KMS-11 (cell line): ENCODE data around the gene WDR4.
A peak's percentile ranks its signal among the peaks of the same experiment; 100 is the strongest.

Experiments used
- H2AFZ ChIP-seq: fragments of 200-600 bp; sonication (generic); 2 replicates; pipeline ENCODE4 v1.6.1; 2016; ENCODE audit warnings: antibody characterized with exemption, mixed run types, low read depth
- H3K27ac ChIP-seq: fragments of 200-600 bp; sonication (generic); 2 replicates; pipeline ENCODE4 v1.6.1; 2016; ENCODE audit warnings: mild to moderate bottlenecking, mixed run types
- H3K27me3 ChIP-seq: fragments of 200-600 bp; sonication (generic); 2 replicates; pipeline ENCODE4 v1.6.1; 2017; ENCODE audit warnings: mild to moderate bottlenecking, low read depth, mixed run types, moderate library complexity; ENCODE audit not compliant: insufficient read depth
- H3K36me3 ChIP-seq: fragments of 200-600 bp; sonication (generic); 2 replicates; pipeline ENCODE4 v1.6.1; 2017; ENCODE audit warnings: mild to moderate bottlenecking, mixed run types; ENCODE audit not compliant: insufficient read depth
- H3K4me1 ChIP-seq: fragments of 200-600 bp; sonication (generic); 2 replicates; pipeline ENCODE4 v1.6.1; 2016; ENCODE audit warnings: mild to moderate bottlenecking, low read depth, mixed run types; ENCODE audit not compliant: poor library complexity, severe bottlenecking
- H3K4me2 ChIP-seq: fragments of 200-600 bp; sonication (generic); 2 replicates; pipeline ENCODE4 v1.7.0; 2016; ENCODE audit warnings: mild to moderate bottlenecking, mixed run types
- H3K4me3 ChIP-seq: fragments of 200-600 bp; sonication (generic); IDR thresholded peaks from 2 replicates; pipeline ENCODE4 v1.6.1; 2017; ENCODE audit warnings: low read depth, low read length, mixed read lengths; ENCODE audit not compliant: insufficient read depth
- H3K79me2 ChIP-seq: fragments of 200-600 bp; sonication (generic); 2 replicates; pipeline ENCODE4 v1.6.1; 2016; ENCODE audit warnings: low read depth, mixed run types; ENCODE audit not compliant: insufficient read depth
- H3K9ac ChIP-seq: fragments of 200-600 bp; sonication (generic); 2 replicates; pipeline ENCODE4 v1.6.1; 2016; ENCODE audit warnings: mild to moderate bottlenecking, mixed run types
- H4K20me1 ChIP-seq: fragments of 200-600 bp; sonication (generic); 2 replicates; pipeline ENCODE4 v1.6.1; 2016; ENCODE audit warnings: mild to moderate bottlenecking, mixed run types; ENCODE audit not compliant: insufficient read depth
- TF ChIP-seq, protein P1 (sequence below): fragments of 200-600 bp; sonication (generic); conservative IDR thresholded peaks from 2 replicates; pipeline ENCODE4 v1.6.1; 2017; ENCODE audit warnings: low read depth, mild to moderate bottlenecking, antibody characterized with exemption, low read length, moderate library complexity, mixed read lengths

Gene WDR4

DNA sequence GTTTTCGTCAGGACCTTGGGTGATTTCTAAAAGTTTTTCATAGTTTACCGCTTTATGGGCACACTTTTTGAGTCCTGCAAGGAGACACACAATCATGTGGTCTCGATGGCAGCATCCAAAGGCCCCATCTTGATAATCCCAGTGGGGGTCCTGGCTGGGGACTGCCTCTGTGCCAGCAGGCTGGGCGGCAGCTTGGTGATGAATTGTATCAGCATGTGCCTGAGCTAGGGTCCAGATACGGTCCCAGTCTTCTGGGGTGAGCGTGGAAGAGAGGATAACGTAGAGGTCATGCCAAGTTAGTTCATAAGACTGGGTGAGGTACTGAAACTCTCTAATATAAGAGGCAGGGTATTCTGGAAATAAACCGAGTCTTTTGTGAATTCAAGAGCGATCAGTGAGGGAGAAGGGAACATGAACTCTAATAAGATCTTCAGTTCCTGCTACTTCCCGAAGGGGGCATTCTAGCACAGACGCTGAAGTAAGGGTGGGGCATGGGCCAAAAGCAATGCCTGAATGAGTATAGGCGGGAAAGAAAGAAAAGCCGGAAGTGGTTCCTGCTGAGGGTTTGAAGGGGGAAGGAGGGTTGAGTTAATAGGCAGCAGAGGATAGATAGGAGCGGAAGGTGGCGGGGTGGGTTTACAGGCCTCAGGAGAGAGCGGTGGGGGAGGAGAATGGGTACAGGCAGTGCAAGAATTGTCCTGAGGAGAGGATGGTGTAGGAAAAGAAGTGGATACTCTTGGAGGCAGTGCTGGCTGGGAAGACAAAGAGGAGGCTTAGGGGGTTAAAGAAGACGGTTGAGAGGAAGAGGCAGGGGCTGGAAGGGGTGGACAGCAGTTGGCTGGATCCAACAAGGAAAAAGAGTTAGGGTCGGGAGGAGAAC lies 44.5 kb upstream of the WDR4 start:
- Histone ChIP-seq H3K4me1 (peaks cover 4% of the 10 kb centered on the region), H2AFZ (peak overlapping the region; percentile 52; the same call in 1 of the 2 replicates), H4K20me1 (no peaks in the 10 kb centered on the region), H3K79me2 (no peaks in the 10 kb centered on the region), H3K4me3 (no peak overlapping the region), H3K9ac (no peak overlapping the region), H3K27me3 (no peaks in the 10 kb centered on the region), H3K4me2 (no peak overlapping the region; the same call in 1 of the 2 replicates), H3K36me3 (no peaks in the 10 kb centered on the region), H3K27ac (no peak overlapping the region)
- TF ChIP-seq, protein P1, sequence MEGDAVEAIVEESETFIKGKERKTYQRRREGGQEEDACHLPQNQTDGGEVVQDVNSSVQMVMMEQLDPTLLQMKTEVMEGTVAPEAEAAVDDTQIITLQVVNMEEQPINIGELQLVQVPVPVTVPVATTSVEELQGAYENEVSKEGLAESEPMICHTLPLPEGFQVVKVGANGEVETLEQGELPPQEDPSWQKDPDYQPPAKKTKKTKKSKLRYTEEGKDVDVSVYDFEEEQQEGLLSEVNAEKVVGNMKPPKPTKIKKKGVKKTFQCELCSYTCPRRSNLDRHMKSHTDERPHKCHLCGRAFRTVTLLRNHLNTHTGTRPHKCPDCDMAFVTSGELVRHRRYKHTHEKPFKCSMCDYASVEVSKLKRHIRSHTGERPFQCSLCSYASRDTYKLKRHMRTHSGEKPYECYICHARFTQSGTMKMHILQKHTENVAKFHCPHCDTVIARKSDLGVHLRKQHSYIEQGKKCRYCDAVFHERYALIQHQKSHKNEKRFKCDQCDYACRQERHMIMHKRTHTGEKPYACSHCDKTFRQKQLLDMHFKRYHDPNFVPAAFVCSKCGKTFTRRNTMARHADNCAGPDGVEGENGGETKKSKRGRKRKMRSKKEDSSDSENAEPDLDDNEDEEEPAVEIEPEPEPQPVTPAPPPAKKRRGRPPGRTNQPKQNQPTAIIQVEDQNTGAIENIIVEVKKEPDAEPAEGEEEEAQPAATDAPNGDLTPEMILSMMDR: peak; percentile 79

DNA sequence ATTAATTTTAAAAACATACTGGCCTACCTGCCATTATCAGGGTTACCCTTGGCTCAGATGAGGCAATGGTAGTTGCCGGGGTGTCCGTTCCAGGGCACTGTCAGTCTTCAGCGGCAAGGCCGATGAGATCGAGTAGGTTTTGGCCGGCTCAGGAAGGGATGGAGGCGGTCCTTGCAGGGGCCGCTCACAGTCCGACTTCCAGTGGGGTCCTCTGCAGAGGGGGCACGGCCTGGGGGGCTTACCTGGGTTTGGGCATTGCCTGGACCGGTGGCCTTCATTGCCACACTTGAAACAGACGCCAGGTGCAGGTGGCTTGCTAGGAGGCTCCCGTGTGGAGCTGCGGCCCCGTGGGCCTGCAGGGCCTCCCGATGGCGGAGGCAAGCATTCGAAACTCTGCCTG lies 43.6 kb upstream of the WDR4 start:
- no peak overlapping the region for H3K27ac ChIP-seq
- H3K27me3 ChIP-seq: no peaks in the 10 kb centered on the region
- TF ChIP-seq, protein P1: no peak
- peaks cover 4% of the 10 kb centered on the region for H3K4me1 ChIP-seq
- H3K79me2 ChIP-seq: no peaks in the 10 kb centered on the region
- no peaks in the 10 kb centered on the region for H4K20me1 ChIP-seq
- no peak overlapping the region for H2AFZ ChIP-seq
- H3K9ac ChIP-seq: no peak overlapping the region
- H3K4me3 ChIP-seq: no peak overlapping the region
- H3K36me3 ChIP-seq: no peaks in the 10 kb centered on the region
- H3K4me2 ChIP-seq: no peak overlapping the region

DNA sequence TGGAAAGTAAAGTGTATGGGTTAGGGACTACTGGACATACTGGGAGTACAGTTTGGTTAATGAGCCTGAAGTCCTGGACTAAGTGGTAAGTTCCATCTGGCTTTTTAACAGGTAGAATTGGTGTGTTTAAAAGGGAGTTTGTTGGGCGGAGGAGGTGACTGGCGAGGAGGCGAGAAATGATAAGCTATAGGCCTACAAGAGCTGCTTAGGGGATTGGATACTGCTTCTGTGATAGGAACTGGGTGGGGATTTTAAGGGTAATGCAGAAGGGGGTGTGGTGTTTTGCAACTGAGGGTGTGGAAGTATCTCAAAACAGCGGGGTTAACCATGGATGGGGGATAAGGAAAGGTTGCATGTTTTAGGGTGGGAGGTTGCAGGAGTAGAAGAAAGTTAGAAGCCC lies 42.6 kb upstream of the WDR4 start:
- H3K27me3 ChIP-seq: no peaks in the 10 kb centered on the region
- H3K36me3 ChIP-seq: no peaks in the 10 kb centered on the region
- no peaks in the 10 kb centered on the region for H4K20me1 ChIP-seq
- TF ChIP-seq, protein P1: no peak
- no peak overlapping the region for H3K9ac ChIP-seq
- H3K4me2 ChIP-seq: no peak overlapping the region
- no peak overlapping the region for H2AFZ ChIP-seq
- H3K4me3 ChIP-seq: no peak overlapping the region
- H3K4me1 ChIP-seq: peaks cover 4% of the 10 kb centered on the region
- H3K27ac ChIP-seq: no peak overlapping the region
- no peaks in the 10 kb centered on the region for H3K79me2 ChIP-seq

DNA sequence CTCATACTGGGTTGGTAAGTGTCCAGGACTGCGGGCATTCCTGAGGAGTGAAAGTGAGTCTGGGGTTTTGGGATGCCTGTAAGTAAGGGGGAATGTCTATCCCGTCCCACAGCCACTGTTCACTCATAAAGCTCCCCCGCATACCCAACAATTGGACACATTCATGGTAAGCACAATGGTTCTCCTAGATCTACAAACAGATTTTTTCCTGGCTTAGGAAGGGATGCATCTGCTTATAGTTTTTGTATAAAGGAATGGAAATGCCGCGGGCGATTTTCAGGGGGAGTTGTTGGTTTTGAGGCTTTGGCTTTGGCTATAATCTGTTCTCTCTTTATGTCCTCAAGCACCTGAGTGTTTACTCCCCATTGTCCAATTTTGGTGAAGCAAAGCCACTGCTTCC lies 39.0 kb upstream of the WDR4 start:
- H3K36me3 ChIP-seq: no peaks in the 10 kb centered on the region
- H3K4me3 ChIP-seq: no peak overlapping the region
- no peaks in the 10 kb centered on the region for H3K4me1 ChIP-seq
- H3K27ac ChIP-seq: no peak overlapping the region
- no peak overlapping the region for H3K4me2 ChIP-seq
- no peak overlapping the region for H3K9ac ChIP-seq
- TF ChIP-seq, protein P1: no peak
- no peak overlapping the region for H2AFZ ChIP-seq
- H4K20me1 ChIP-seq: no peaks in the 10 kb centered on the region
- no peaks in the 10 kb centered on the region for H3K27me3 ChIP-seq
- H3K79me2 ChIP-seq: no peaks in the 10 kb centered on the region
